ENCODE data around the gene ZBTB7B. TPM values are rescaled to one million over a fixed set of nuclear protein-coding genes. Genes with fewer than 3 reads are reported as not detected.

ZBTB7B gene
- total RNA-seq, result 10 to 100 TPM; 44.6 to 53.4 (median 49.5) TPM

DNA sequence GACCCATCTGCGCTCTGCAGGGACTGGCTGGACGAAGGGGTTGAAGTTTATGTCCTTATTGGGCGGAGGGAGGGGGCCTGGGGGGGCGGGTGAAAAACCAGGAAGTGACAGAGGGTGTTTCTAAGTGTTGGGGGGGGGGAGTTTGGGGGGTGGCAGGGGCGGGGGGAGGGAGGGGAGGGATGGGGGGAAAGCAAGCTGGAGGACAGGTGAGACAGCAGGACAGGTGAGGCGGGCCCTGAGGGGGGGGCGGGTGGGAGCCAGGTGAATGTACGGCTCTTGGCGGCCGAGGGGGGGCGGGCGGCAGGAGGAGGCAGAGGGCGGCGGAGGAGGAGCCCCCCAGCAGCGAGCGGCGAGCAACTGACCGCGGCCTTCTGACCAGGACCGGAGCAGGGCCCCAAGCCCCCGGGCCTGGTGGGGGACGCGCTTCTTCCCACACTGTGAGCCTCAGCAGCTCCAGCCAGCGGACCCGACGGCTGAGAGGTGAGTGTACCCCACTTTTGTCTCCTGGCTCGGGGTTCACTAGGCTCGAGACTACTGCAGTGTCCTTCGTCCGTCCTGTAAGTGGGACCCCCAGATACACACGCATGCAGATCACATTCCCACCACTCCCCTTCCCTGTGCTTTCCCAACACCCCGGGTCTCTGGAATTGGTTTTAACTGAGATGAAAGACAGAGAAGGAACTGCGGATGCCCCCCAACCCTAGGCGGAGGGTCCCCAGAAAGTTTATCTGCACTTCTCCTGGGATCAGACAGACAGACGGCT, at the start of gene ZBTB7B:
ZBTB7B (plus strand) TSS at position 339 of the 763 bp plus-strand sequence. CDS start 11,859 bp downstream, outside the sequence.
- H3K27me3 ChIP-seq, result no peaks in the 10 kb centered on the region
- peaks cover 0 to 66% (median 50%) of the 10 kb centered on the region in 4 donors for H3K4me1 ChIP-seq
- WGBS, 2 donors, result 0 to 1% methylated on average over 26 to 32 of the region's 35 CpGs
- H3K9me3 ChIP-seq, result no peaks in the 10 kb centered on the region
- DNase-seq (ENCODE audit: low spot score in 2 of 2), result no peak
- TF ChIP-seq POLR2A (IDR thresholded peaks at IDR 0.05) (no peak), EP300 (IDR thresholded peaks at IDR 0.05) (no peak)
- TF ChIP-seq, protein P1, sequence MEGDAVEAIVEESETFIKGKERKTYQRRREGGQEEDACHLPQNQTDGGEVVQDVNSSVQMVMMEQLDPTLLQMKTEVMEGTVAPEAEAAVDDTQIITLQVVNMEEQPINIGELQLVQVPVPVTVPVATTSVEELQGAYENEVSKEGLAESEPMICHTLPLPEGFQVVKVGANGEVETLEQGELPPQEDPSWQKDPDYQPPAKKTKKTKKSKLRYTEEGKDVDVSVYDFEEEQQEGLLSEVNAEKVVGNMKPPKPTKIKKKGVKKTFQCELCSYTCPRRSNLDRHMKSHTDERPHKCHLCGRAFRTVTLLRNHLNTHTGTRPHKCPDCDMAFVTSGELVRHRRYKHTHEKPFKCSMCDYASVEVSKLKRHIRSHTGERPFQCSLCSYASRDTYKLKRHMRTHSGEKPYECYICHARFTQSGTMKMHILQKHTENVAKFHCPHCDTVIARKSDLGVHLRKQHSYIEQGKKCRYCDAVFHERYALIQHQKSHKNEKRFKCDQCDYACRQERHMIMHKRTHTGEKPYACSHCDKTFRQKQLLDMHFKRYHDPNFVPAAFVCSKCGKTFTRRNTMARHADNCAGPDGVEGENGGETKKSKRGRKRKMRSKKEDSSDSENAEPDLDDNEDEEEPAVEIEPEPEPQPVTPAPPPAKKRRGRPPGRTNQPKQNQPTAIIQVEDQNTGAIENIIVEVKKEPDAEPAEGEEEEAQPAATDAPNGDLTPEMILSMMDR (IDR thresholded peaks at IDR 0.05), result no peak
- peak within 1 kb of the TSS; percentile 88 to 99 (median 98) for H3K27ac ChIP-seq
- H3K4me3 ChIP-seq, result peak within 1 kb of the TSS; percentile 58 to 94 (median 78)
- H3K36me3 ChIP-seq, result no peaks in the 10 kb centered on the region

- TF ChIP-seq, protein P1 (IDR thresholded peaks at IDR 0.05), result no peak
- TF ChIP-seq EP300 (IDR thresholded peaks at IDR 0.05) (no peak), POLR2A (IDR thresholded peaks at IDR 0.05) (no peak)
- 62 to 79% methylated on average over 2 of the region's 2 CpGs for WGBS, 2 donors
Measured at GRCh38 chr1:154953611-154954038, 49.0 kb upstream of the ZBTB7B start.

DNA sequence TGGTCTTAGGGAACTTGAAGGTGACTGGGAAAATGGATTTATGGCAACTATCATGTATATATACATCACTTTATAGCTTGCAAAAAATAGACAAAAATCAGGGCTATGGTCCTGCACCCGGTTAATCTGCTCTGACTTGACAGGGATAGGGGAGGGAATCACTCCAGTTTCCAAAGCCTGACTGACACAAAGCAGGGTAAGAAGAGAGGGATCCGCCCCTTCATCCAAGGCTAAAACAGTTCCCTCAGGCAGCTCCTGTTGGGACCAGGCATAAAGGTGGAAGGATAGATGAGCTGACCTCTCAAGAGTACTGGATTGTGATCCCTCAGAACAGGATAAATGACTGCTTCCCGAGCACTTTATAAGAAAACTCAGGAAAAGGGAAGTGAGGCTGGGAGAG, 48.1 kb upstream of the ZBTB7B start:
- no peak overlapping the region for H3K4me3 ChIP-seq
- 61 to 79% methylated on average over 3 of the region's 3 CpGs for WGBS, 2 donors
- peak overlapping the region in 2 of 4 donors; percentile 31 to 84 for H3K27ac ChIP-seq
- H3K36me3 ChIP-seq, result peaks cover 0 to 38% (median 6%) of the 10 kb centered on the region in 3 donors
- H3K27me3 ChIP-seq, result no peaks in the 10 kb centered on the region
- DNase-seq (ENCODE audit: low spot score in 2 of 2), result no peak
- TF ChIP-seq POLR2A (IDR thresholded peaks at IDR 0.05) (no peak), EP300 (IDR thresholded peaks at IDR 0.05) (no peak)
- TF ChIP-seq, protein P1 (IDR thresholded peaks at IDR 0.05), result no peak
- no peaks in the 10 kb centered on the region for H3K9me3 ChIP-seq
- peaks cover 0 to 66% (median 44%) of the 10 kb centered on the region in 4 donors for H3K4me1 ChIP-seq

More at GRCh38 chr1:154953611-154954038, 49.0 kb upstream of the ZBTB7B start:
- Histone ChIP-seq H3K9me3 (no peaks in the 10 kb centered on the region), H3K4me3 (no peak overlapping the region), H3K27ac (peak overlapping the region in 1 of 4 donors; percentile 18), H3K36me3 (peaks cover 0 to 35% (median 6%) of the 10 kb centered on the region in 3 donors), H3K4me1 (peaks cover 0 to 63% (median 44%) of the 10 kb centered on the region in 4 donors), H3K27me3 (no peaks in the 10 kb centered on the region)
- DNase-seq (ENCODE audit: low spot score in 2 of 2), result no peak

- H3K36me3 ChIP-seq, result peaks cover 0 to 41% (median 6%) of the 10 kb centered on the region in 3 donors
- TF ChIP-seq EP300 (IDR thresholded peaks at IDR 0.05) (no peak), POLR2A (IDR thresholded peaks at IDR 0.05) (no peak)
- TF ChIP-seq, protein P1 (IDR thresholded peaks at IDR 0.05), result no peak
- H3K4me3 ChIP-seq, result peak overlapping the region; percentile 48 to 59 (median 56)
- WGBS, 2 donors, result 17 to 25% methylated on average over 4 of the region's 4 CpGs
- peak overlapping the region in 3 of 4 donors; percentile 64 to 84 (median 80) for H3K27ac ChIP-seq
- no peaks in the 10 kb centered on the region for H3K9me3 ChIP-seq
- H3K27me3 ChIP-seq, result no peaks in the 10 kb centered on the region
- H3K4me1 ChIP-seq, result peaks cover 0 to 70% (median 44%) of the 10 kb centered on the region in 4 donors
- peak in 1 of 2 donors; percentile 41 for DNase-seq (ENCODE audit: low spot score in 2 of 2)
Measured at GRCh38 chr1:154955039-154955717, 47.4 kb upstream of the ZBTB7B start.

All from tibial nerve (tissue), 4 donors.